Bronchial epithelial cell (primary cell): ENCODE measurements around the gene UNC45B. TPM values are rescaled to one million over a fixed set of nuclear protein-coding genes. Genes with fewer than 3 reads are reported as not detected.
"Not testable (repeated sequence)": the region's sequence is repeated elsewhere in the genome, so short reads cannot be mapped to it uniquely, and the experiment has no call there.

Source experiments
- DNase-seq: peaks from one replicate; pipeline ENCODE4 v3.0.0-alpha.2; 2010; ENCODE audit warnings: low read depth
- FAIRE-seq: peaks from 2 replicates; lab custom pipeline; 2011; peaks lifted over from hg19 to GRCh38; lab: Jason Lieb, UNC
- H3K27me3 ChIP-seq: 2 replicates; pipeline ENCODE4 v1.5.1; 2011; ENCODE audit warnings: low read length; ENCODE audit not compliant: control insufficient read depth, insufficient read depth
- H3K36me3 ChIP-seq: 2 replicates; pipeline ENCODE4 v1.5.1; 2011; ENCODE audit warnings: low read length; ENCODE audit not compliant: control insufficient read depth, insufficient read depth
- H3K4me3 ChIP-seq: 2 replicates; pipeline ENCODE4 v1.5.1; 2011; ENCODE audit warnings: mild to moderate bottlenecking, low read depth, low read length, control low read depth
- total RNA-seq: library from RNA; depleted of rRNA; stranded (reverse); fragments of >200 nt; gene quantifications from 2 replicates; pipeline ENCODE4 v1.2.1, GENCODE V29; 2014
- TF ChIP-seq, protein P1 (sequence below): IDR thresholded peaks from 2 replicates; pipeline ENCODE4 v1.5.1; 2011; ENCODE audit warnings: mild to moderate bottlenecking, moderate library complexity, low read length, control low read depth, inconsistent platforms; ENCODE audit not compliant: insufficient read depth, severe bottlenecking

The UNC45B gene
- total RNA-seq, 1 donor from 2014 or later = not detected

DNA sequence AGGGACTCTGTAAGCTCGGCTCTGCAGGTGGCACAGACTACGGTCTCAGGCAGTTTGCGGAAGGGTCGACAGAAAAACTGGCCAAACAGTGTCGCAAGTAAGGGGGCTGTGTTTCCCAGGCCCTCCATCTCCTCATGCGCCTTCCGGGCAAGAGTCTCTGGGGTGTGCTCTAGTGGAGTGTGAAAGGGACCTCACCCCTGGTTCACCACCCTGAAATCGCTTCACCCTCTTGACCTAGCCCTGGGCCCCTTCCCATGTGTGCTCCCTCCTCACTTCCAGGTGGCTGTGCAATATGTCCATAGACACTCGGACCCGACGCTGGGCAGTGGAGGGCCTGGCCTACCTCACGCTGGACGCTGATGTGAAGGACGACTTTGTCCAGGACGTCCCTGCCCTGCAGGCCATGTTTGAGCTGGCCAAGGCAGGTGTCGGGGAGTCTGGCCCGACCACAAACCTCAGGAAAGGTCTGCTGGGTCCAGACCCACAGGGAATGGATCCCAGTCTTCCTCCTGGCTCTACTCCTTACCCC, 22.3 kb downstream of the UNC45B start:
- TF ChIP-seq, protein P1, sequence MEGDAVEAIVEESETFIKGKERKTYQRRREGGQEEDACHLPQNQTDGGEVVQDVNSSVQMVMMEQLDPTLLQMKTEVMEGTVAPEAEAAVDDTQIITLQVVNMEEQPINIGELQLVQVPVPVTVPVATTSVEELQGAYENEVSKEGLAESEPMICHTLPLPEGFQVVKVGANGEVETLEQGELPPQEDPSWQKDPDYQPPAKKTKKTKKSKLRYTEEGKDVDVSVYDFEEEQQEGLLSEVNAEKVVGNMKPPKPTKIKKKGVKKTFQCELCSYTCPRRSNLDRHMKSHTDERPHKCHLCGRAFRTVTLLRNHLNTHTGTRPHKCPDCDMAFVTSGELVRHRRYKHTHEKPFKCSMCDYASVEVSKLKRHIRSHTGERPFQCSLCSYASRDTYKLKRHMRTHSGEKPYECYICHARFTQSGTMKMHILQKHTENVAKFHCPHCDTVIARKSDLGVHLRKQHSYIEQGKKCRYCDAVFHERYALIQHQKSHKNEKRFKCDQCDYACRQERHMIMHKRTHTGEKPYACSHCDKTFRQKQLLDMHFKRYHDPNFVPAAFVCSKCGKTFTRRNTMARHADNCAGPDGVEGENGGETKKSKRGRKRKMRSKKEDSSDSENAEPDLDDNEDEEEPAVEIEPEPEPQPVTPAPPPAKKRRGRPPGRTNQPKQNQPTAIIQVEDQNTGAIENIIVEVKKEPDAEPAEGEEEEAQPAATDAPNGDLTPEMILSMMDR = no peak
- no peaks in the 10 kb centered on the region for H3K36me3 ChIP-seq
- no peak for DNase-seq
- no peak for FAIRE-seq
- no peak overlapping the region for H3K4me3 ChIP-seq
- no peaks in the 10 kb centered on the region for H3K27me3 ChIP-seq

DNA sequence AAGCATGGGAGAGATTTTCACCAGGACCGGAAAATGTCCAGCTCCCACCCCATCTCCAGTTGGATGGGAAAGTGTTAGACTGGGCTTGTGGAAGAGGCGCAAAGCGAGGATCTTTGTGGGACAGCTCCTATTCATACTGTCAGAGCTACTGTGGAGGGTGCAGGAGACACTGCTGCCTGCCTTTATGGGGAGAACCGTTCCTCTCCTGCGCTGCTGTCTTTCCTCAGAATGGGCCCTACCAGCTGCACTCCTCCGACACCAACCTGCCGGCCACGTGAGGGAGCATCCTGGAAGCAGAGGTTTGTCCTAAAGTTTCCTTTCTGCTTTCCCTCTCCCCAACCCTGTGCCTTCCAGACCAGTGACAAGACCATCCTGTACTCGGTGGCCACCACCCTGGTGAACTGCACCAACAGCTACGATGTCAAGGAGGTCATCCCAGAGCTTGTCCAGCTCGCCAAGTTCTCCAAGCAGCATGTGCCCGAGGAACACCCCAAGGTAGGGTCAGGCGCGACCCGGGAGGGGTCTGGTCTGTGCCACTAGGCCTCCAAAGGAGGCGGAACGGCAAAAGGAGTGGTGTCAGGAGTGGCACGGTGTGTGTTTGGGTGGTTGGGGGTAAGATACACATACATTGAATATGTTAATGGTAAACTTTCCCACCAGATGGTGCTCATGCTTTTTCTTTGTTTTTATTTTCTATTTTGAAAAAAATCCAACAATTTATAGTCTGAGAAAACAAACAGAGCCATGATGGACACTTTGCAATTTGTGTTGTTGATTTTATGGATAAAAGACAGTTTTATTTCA, 23.6 kb downstream of the UNC45B start:
- no peak for FAIRE-seq

DNA sequence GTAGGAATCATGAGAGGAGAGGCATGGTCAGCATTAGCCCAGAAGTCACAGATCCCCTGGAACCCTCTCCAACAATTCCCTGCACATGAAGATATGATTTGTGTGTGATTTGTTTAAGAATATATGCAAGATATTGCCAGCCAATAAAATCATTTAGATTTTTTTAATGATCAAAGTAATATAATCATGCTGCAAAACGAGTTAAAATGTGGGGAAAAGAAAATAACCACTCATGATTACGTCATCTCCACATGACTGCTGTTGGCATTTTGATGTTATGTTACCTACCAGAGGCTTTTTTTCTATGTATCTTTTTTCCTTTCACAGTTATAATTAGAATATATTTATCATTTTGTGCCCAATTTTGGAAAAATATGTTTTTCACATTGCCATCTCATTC, 24.2 kb downstream of the UNC45B start:
- Histone ChIP-seq H3K27me3 (peaks cover 3% of the 10 kb centered on the region), H3K4me3 (no peak overlapping the region), H3K36me3 (no peaks in the 10 kb centered on the region)
- DNase-seq = peak; percentile 53
- no peak for FAIRE-seq
- TF ChIP-seq, protein P1 = no peak

More for the DNA sequence above, 23.6 kb downstream of the UNC45B start:
- peaks cover 3% of the 10 kb centered on the region for H3K27me3 ChIP-seq
- TF ChIP-seq, protein P1 = no peak
- DNase-seq = peak; percentile 35
- no peaks in the 10 kb centered on the region for H3K36me3 ChIP-seq
- H3K4me3 ChIP-seq = no peak overlapping the region

DNA sequence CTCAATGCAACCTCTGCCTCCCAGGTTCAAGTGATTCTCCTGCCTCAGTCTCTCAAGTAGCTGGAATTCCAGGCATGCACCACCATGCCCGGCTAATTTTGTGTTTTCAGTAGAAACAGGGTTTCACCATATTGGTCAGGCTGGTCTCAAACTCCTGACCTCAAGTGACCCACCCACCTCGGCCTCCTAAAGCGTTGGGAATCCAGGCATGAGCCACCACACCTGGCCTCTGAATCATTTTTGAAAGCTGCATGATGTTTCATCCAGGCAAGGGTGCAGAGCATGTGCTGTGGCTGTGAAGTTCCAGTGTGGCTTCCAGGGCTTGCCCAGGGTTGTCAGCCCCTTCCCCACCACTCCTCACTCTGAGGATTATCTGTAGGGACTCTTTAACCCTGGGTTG, 24.7 kb downstream of the UNC45B start:
- not testable (repeated sequence) for DNase-seq, H3K27me3 ChIP-seq, FAIRE-seq, H3K36me3 ChIP-seq, H3K4me3 ChIP-seq

DNA sequence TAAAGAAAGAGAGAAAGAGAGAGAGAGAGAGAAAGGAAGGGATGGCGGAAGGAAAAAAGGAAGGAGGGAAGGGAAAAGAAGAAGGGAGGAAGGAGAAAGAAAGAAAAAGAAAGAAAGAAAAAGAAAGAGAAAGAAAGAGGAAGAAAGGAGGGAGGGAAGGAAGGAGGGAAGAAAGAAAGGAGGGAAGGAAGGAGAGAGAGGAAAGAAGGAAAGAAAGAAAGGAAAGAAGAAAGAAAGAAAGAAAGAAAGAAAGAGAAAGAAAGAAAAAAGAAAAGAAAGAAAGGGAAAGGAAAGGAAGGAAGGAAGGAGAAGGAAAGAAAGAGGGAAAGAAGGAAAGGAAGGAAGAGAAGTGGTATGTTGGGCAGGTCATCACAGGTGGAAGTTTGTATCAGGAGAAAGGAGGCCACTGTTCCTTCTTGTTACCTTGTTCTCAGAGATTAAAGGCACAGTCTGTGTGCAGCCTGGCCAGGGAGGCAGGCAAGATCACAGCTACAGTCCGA, 27.3 kb downstream of the UNC45B start:
- no peak for FAIRE-seq
- TF ChIP-seq, protein P1 = no peak
- DNase-seq = no peak
- Histone ChIP-seq H3K4me3 (no peak overlapping the region), H3K27me3 (peaks cover 3% of the 10 kb centered on the region), H3K36me3 (no peaks in the 10 kb centered on the region)

DNA sequence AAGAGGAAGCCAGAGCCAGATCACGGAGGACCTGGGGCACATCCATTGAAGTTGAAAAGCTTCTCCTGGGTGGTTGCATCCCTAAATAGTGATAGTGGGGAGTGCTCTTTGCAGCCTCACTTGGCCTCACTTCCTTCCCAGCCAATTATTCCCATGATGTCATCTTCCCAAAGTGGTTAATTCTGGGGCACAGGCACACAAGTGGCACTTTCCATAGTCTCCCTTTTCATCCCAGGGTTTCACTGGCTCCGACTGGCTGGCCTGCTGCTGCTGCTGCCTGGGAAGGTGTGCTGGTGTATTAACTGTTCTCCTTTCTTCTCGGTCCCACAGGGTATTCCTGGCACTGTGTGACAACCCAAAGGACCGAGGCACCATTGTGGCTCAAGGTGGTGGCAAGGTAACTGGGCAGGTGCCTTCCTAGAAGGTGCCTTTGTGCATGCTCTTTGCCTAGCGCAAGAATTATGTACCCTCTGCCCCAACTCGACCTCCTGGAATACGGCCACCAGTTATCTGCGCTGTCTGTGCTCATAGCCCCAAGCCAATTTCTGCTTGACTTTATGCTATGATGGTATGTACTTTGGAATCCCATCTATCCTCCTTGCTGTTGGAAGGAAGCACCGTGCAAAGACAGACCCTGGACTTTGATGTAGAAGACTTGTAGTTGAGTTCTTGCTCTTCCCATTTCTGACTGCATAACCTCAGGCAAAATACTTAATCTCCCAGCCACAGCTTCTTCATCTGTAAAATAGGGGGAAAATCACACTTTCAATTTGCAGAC, 28.2 kb downstream of the UNC45B start:
- no peak for DNase-seq
- H3K4me3 ChIP-seq = no peak overlapping the region
- peaks cover 3% of the 10 kb centered on the region for H3K27me3 ChIP-seq
- TF ChIP-seq, protein P1 = no peak
- no peak for FAIRE-seq
- H3K36me3 ChIP-seq = no peaks in the 10 kb centered on the region
